ENCODE data around the gene HYKK.
A peak's percentile ranks its signal among the peaks of the same experiment; 100 is the strongest.

HYKK gene

GRCh38 chr15:78540871-78541743, 33.7 kb downstream of the HYKK start:
- TF ChIP-seq ZNF565 (CRISPR knock-in tag; conservative IDR thresholded peaks at IDR 0.05; ENCODE audit: low read depth) (no peak), ARNTL (CRISPR knock-in tag; IDR thresholded peaks at IDR 0.05; ENCODE audit: borderline replicate concordance, low read depth) (no peak), ISL1 (CRISPR knock-in tag; IDR thresholded peaks at IDR 0.05) (no peak), BACH2 (CRISPR knock-in tag; IDR thresholded peaks at IDR 0.05; ENCODE audit: borderline replicate concordance) (no peak), TSHZ2 (CRISPR knock-in tag; IDR thresholded peaks at IDR 0.05) (no peak), ZNF70 (CRISPR knock-in tag; IDR thresholded peaks at IDR 0.05) (no peak), CSDC2 (CRISPR knock-in tag; IDR thresholded peaks at IDR 0.05) (no peak), PPARA (CRISPR knock-in tag; IDR thresholded peaks at IDR 0.05; ENCODE audit: borderline replicate concordance) (no peak), CSRNP3 (CRISPR knock-in tag; IDR thresholded peaks at IDR 0.05) (no peak), TOX (CRISPR knock-in tag; IDR thresholded peaks at IDR 0.05; ENCODE audit: borderline replicate concordance) (no peak)
- ATAC-seq, result peak; percentile 59

DNA sequence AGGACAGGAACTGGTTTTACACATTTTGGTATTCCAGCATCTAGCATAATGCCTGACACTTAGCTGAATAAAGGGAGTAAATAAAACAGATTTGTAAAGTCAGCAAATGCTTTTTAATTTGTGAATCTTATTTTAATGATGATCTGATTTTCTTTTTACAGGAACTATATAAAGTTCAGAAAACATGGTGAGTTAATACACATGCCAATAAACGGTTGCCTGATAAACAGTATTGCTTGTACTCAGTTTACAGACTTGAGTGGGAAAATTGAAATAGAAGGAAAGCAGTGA, 34.3 kb downstream of the HYKK start:
- ATAC-seq, result no peak
- TF ChIP-seq ZNF565 (CRISPR knock-in tag; conservative IDR thresholded peaks at IDR 0.05; ENCODE audit: low read depth) (no peak), ISL1 (CRISPR knock-in tag; IDR thresholded peaks at IDR 0.05) (no peak), PPARA (CRISPR knock-in tag; IDR thresholded peaks at IDR 0.05; ENCODE audit: borderline replicate concordance) (no peak), ZFP30 (CRISPR knock-in tag; IDR thresholded peaks at IDR 0.05) (no peak), SNAI2 (CRISPR knock-in tag; IDR thresholded peaks at IDR 0.05) (no peak), CSRNP3 (CRISPR knock-in tag; IDR thresholded peaks at IDR 0.05) (no peak), TSHZ2 (CRISPR knock-in tag; IDR thresholded peaks at IDR 0.05) (no peak), CREB5 (CRISPR knock-in tag; IDR thresholded peaks at IDR 0.05; ENCODE audit: low read depth) (no peak), GLIS3 (CRISPR knock-in tag; IDR thresholded peaks at IDR 0.05) (no peak), ZFP3 (CRISPR knock-in tag; IDR thresholded peaks at IDR 0.05) (no peak), ARNTL (CRISPR knock-in tag; IDR thresholded peaks at IDR 0.05; ENCODE audit: borderline replicate concordance, low read depth) (no peak), BACH2 (CRISPR knock-in tag; IDR thresholded peaks at IDR 0.05; ENCODE audit: borderline replicate concordance) (no peak), ZC3H10 (CRISPR knock-in tag; IDR thresholded peaks at IDR 0.05) (no peak), POU6F1 (CRISPR knock-in tag; IDR thresholded peaks at IDR 0.05; ENCODE audit: borderline replicate concordance, low read depth) (no peak), ZNF70 (CRISPR knock-in tag; IDR thresholded peaks at IDR 0.05) (no peak), TOX (CRISPR knock-in tag; IDR thresholded peaks at IDR 0.05; ENCODE audit: borderline replicate concordance) (no peak)
- TF ChIP-seq, protein P1, sequence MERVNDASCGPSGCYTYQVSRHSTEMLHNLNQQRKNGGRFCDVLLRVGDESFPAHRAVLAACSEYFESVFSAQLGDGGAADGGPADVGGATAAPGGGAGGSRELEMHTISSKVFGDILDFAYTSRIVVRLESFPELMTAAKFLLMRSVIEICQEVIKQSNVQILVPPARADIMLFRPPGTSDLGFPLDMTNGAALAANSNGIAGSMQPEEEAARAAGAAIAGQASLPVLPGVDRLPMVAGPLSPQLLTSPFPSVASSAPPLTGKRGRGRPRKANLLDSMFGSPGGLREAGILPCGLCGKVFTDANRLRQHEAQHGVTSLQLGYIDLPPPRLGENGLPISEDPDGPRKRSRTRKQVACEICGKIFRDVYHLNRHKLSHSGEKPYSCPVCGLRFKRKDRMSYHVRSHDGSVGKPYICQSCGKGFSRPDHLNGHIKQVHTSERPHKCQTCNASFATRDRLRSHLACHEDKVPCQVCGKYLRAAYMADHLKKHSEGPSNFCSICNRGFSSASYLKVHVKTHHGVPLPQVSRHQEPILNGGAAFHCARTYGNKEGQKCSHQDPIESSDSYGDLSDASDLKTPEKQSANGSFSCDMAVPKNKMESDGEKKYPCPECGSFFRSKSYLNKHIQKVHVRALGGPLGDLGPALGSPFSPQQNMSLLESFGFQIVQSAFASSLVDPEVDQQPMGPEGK (CRISPR knock-in tag; IDR thresholded peaks at IDR 0.05; ENCODE audit: borderline replicate concordance), result no peak

Measured in SK-N-SH treated with all-trans-retinoic acid at 6 μM for 48 hours (cell line).